NOMO-1 (cell line): ENCODE results near the gene ZNF296.
"Not testable (repeated sequence)": the region's sequence is repeated elsewhere in the genome, so short reads cannot be mapped to it uniquely, and the experiment has no call there.

Experiments
- DNase-seq, 2 experiments: peaks; one replicate each; lab custom pipeline; 2025; ENCODE audit not compliant: unreplicated experiment in 2 of 2; lab: John Stamatoyannopoulos, UW

Gene ZNF296

DNA sequence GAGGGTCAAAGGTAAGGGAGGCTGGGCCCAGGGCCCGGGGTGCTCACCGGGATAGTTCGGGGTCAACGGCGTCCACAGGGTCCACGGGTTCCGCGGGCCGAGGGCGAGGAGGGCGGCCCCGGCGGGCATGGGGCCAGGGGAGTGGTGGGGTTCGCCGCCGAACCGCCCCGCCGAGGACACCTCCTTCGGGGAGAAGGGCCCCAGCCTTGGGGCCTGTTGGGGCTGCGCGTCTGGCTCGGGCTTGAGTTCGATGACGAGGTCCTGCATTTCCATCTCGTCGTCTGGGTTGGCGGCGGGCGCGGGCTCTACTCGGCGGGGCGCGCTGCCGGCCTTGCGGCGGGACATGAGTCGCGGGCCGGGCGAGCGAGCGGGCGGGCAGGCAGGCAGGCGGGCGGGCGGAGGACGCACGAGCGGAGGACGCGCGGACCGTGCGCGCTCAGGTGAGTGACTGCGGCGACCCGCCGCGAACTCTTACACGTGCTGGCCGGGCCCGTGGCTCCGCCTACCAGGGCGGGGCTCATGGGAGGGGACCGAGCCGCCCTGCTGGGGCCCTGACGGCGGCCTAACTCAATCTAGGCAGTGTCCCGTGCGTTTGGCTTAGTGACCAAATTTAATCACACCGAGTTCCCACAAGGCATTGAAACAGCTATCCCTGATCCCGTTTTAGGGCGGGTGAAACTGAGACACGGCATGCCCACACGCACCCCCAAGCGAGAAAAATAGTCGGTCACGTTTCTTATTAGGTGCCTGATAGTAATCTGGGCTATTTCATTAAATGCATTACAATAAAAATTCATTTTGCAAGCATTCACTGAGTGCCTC, at the start of gene ZNF296:
Gene ZNF296, minus strand, starts transcription at position 450 of the 822 bp plus-strand sequence. Its CDS starts 105 bp downstream, at position 345.
- peak; percentile 76 to 80 for DNase-seq

DNA sequence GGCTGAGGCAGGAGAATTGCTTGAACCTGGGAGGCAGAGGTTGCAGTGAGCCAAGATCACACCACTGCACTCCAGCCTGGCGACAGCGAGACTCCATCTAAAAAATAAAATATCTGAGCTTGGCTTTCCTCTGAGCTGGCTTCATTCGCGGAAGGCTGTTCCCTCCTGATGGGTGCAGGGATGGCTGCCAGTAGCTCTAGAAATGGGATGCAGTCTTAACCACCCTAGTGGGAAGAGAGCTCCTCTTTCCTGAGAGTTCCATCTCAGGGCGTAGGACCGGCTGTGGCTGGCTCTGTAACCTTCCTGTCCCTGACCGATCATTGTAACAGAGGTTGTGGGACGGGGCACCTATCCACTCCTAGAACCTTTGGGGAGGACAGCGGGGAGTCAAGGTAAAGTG, 49.1 kb upstream of the ZNF296 start:
- no peak for DNase-seq

DNA sequence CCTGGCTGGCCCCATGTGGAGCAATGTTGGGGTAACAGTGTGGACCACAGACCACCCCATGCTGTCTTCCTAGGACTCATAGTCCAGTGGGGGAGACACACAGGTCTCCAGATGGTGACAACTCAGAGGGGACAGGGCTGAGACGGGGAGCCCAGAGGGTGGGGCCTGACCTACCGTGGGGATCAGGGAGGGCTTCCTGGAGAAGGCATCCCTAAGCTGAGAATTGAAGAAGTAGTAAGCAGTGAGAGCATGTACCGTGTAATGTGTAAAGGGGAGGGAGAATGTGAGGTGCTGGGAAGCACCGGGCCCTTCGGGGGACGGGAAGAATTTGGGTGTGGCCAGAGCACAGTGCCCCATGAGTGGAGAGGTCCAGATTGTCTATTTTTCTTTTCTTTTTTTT, 47.7 kb upstream of the ZNF296 start:
- no peak for DNase-seq

DNA sequence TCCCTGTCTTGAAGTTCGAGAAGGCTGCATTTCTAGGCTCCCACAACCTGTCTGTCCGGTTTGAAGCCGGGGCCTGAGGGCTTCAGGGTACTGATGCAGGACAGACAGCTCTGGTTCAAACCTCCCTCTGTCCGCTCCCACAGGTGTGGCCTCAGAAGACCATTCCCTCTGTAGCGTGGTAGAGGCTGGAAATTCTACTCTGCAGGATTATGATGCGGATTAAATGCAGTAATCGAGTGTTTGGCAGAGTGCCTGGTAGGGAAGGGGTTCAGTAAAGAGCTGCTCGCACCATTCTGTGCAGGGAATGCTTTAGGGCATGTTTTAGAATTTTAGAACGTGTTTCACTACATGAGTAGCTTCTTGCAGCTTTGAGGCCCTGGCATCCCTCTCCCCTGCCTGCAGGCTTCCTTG, 47.2 kb upstream of the ZNF296 start:
- DNase-seq, result no peak

DNA sequence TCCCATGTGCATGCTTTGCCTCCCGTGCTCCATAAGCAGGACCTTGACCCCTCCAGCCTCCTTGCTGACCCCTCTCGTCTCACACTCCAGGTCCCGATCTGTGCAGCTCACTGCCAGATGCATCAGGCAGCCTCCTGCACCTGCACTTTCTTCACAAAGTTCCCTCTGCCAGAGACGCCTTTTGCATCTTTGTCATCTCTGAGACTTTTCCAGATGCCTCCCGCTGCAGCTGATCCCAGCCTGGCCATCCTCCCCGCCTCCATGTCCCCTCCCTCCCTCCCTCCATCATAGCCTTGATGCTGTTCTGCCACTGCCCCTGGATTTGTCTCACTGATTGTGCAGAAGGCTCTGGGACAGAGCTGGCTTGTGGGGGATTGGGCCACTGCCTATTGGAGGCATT, 46.6 kb upstream of the ZNF296 start:
- DNase-seq, result no peak

DNA sequence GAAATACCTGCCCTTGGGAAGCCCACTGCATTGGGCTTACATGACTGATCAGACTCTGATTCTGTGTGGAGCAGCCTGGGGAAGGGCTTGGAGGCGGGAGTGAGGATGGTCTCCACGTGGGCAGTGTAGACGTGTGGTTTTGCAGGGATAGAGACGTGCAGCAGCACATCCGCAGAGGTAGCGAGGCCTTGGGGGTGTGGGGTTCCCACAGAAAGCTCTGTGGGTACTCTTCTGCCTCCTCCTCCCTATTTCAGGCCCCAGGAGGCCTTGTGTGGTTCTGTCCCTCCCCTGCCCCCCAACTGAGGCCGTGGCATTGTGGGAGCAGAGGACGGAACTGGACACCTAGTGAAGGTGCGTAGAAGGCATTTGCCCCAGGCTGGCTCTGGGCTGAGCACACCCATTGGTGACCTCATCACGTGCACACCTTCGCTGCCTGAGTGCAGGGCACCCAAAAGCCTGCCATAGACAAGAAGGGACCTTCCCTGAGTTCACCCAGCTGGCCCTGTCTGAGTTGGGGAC, 45.6 kb upstream of the ZNF296 start:
- DNase-seq, result no peak

DNA sequence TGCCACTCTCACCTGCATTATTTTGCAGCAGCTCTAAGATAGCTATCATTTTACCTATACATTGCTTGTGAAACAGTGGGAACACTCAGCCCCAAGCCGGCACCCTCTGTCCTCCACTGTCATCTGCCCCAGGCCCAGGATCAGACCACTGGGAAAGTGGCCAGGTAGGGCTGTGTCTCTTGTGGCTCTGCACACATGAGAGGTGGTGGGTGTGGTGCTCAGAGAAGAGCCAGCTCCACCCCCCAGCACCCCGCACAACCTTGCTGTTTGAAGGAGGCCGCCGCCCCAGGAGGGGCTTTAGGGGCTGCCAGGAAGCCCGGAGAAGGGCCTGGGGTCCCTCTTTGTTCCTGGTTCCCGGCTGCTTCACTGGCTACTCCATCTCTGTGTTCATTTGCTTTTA, 43.3 kb upstream of the ZNF296 start:
- DNase-seq, result no peak

DNA sequence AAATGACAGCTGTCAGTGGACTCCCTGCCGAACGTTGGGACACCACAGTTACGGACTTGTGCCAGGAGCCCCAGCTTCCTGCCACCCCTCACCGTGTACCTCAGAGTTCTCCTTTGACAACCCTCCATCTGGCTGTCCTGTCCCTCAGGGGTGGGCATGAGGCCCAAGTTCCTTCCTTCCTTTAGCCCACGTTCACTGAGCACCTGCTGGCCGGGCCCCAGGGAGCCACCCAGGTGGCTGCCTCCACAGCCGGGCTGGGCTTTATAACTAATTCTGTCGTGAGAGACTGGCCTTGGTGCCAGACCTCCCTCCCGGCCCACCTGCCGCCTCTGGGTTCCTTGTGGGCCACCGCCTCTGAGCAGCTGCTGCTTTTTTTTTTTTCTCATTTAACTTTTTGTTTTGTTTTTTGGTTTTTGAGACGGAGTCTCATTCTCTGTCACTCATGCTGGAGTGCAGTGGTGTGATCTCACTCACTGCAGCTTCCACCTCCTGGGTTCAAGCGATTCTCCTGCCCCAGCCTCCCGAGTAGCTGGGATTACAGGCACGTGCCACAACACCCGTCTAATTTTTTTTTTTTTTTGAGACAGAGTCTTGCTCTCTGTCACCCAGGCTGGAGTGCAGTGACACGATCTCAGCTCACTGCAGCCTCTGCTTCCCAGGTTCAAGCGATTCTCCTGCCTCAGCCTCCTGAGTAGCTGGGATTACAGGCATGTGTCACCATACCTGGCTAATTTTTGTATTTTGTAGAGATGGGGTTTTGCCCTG, 42.5 kb upstream of the ZNF296 start:
- DNase-seq, result not testable (repeated sequence)

DNA sequence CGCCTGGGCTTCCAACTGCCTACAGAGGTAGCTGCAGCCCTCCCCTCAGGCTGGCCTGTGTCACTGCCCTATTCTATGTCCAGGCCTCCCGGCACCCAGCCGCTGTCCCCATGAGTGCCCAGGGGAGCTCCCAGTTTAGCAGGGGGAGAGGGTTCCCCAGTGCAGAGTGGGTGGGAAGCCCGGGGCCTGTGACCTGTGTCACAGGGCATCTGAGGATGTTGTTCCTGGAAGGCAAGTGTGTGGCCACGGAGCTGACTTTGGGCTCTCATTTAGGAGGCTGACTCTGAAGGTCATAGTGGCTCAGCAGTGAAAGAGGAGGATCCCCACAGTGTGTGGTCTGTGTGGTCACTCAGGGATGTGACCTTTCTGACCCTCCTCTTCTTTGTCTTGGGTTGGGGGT, 41.8 kb upstream of the ZNF296 start:
- DNase-seq, result no peak

DNA sequence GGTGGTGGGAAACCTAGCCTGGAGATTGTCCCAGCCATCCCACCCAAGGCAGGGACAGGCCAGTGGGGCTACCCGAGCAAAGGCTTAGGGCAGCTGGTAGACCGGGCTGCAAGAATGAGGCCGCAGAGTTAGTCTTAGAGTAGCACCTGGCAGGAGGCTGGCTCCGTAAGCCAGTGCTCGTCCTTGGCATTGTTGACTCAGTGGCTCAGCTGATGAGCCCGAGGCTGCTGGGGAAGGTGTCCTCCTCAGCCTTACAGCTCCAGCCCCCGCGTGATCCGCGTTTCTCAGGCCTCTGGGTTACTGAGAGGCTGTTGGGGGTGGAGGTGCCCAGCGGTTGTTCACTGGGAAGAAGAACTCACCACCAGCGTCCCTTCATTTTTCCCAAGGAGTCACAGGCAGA, 41.4 kb upstream of the ZNF296 start:
- DNase-seq, result no peak

DNA sequence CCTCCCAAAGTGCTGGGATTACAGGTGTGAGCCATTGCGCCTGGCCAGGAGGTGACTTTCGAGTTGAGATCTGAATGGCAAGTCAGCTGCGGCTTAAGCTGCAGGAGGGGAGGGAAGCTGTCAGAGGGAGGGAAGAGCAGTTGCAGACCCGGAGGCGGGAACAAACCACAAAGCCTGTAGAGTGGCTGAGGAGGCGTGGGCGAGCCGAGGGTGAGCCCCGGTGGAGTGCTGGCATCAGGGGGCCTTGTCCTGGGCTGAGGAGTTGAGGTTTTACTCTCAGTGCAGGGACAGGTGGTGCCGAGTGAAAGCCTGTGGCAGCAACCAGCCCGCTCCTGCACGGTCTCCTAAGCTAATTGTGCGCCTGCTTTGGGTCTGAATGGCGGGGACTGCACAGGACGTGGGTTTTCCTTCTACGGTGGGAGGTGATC, 40.9 kb upstream of the ZNF296 start:
- no peak for DNase-seq

DNA sequence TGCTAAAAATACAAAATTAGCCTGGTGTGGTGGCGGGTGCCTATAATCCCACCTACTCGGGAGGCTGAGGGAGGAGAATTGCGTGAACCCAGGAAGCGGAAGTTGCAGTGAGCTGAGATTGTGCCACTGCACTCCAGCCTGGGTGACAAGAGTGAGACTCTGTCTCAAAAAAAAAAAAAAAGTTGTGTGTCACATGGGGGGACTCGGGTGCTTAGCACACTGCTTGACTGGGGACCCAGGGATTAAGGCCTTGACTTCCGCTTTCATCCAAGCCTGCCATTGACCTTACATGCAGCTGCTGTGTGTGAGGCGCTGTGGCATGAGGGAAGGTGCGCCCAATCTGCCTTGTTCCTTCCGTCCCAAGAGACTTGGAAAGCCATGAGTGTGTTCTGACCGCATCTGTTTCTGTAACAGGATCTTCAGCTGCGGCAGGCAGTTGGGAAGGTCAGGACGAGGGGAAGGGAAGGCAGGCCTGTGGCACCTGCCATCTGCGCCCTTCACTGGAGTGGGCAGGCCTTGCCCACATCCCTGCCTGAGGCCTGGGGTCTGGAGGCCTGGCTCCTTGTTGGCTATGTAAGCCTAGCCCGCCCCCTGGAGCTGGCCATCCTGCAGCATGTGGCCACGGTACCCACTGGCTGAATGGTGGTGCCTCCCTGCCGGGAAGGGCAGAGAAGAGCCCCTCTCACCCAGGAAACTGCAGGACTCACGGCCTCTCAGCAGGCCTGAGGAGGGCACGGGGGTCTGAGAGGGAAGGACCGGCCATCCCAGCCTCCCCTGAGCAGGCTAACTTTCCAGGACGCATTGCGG, 39.7 kb upstream of the ZNF296 start:
- DNase-seq, result no peak

DNA sequence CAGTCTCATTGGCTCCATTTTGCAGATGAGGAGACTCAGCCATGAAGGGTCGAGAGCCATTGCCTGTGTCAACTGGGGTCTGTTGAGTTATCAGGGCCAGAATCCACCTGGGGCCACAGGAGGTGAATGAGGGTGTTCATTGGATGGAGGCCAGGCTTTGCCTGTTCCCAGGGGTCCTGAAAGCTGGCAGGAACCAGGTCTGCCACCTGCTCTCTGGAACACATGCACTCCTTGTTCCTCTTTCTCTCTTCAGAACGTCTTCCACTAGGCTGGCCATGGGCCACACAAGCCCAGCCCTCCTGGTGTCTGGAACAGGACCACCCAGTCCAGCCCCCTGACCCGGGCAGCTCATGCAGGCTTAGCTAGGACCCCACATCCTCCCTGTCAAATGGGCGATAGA, 37.8 kb upstream of the ZNF296 start:
- no peak for DNase-seq

DNA sequence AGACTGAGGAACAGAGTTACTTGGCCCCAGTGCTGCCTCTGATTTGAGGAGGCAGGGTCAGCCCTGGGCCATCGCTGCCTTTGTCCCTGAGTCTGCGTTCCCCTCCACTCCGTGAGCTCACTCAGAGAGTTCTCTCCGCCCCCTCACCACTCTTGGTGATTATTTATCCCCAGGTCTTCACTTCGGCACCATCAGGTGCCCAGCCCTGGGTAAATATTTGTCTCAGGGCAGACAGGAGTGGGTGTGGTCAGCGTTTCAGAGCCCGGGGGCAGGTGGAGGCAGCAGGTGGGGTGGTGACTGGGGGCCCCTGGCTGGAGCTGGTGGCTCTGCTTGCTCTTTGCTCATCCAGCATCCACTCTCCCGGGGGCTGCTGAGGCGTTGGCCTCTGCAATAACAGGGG, 37.4 kb upstream of the ZNF296 start:
- no peak for DNase-seq

DNA sequence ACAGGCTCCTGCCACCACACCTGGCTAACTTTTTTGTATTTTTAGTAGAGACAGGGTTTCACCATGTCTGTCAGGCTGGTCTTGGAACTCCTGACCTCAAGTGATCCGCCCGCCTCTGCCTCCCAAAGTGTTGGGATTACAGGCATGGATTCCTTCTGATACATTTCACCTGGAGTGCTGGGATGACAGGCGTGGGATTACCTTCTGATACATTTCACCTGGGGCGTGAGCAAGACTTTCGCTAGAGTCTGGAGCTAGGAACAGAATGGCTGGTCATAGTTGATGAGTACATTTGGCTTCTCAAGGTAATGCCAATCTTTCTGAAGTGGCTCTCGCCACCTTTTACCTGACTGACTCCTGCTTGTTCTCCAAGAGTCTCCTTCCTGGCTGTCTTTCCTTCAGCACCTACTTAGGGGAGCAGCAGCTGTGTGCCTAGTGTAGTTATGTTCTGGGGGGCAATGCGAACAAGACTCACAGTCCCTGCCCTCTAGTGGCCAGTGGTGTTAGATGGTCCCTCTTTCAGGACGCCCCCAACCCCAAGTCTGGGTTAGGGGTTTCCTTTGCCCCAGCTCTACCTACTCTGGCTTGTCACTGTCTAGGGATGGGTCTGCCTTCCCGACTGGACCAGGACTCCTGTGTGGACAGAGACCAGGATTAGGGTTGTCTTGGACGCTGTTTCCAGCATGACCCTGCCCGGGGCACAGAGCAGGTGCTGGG, 36.0 kb upstream of the ZNF296 start:
- DNase-seq, result no peak

DNA sequence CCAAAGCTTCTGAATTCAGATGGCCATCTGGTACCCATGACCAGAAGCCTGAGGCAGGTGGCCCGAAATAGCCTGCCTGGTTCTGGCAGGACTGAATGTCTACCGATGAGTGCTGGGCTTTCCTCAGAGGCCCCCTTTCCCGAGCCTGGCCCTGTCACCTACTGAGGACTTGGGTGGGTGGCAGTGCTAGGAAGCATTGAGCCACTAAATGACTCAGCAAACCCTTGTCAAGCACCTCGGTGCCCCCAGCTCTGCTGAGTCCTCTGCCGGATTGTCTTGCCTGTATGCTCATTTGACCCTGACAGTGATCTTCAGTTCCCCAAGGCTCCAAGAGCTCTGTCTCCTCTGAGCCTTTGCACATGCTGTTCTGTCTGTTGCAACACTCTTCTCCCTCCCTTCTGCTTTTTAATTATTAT, 34.6 kb upstream of the ZNF296 start:
- DNase-seq, result no peak

DNA sequence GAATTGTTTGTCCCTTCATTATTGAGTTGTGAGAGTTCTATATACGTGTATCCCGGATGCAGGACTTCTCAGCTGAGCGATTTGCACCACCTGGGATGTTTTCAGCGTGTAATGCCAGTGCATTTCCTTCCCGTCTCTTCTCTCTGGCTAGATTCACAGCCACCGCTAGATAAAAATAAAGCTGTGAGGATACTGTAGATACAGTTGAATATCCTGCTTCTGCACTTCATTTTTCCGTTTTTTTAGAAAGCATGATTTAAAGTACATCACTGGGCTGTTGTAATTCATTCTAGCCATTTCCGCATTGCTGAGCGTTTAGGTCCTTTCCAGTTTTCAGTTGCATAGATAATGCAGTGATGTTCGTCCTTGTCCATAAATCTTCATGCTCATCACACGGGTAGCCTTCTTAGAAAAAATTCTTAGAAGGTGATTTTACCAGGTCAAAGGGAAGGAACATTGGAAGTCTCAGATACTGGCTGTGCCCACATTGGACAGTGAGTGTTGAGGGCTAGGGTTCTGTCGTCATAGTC, 31.4 kb upstream of the ZNF296 start:
- no peak for DNase-seq

DNA sequence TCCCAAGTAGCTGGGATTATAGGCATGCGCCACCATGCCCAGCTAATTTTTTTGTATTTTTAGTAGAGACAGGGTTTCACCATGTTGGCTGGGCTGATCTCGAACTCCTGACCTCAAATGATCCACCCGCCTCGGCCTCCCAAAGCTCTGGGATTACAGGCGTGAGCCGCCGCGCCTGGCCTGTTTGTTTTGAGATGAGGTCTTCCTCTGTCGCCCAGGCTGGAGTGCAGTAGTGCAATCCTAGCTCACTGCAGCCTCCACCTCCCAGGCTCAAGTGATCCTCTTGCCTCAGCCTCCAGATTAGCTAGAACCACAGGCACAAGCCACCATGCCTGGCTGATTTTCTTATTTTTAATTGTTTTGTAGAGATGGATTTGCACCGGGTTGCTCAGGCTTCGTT, 30.1 kb upstream of the ZNF296 start:
- not testable (repeated sequence) for DNase-seq

DNA sequence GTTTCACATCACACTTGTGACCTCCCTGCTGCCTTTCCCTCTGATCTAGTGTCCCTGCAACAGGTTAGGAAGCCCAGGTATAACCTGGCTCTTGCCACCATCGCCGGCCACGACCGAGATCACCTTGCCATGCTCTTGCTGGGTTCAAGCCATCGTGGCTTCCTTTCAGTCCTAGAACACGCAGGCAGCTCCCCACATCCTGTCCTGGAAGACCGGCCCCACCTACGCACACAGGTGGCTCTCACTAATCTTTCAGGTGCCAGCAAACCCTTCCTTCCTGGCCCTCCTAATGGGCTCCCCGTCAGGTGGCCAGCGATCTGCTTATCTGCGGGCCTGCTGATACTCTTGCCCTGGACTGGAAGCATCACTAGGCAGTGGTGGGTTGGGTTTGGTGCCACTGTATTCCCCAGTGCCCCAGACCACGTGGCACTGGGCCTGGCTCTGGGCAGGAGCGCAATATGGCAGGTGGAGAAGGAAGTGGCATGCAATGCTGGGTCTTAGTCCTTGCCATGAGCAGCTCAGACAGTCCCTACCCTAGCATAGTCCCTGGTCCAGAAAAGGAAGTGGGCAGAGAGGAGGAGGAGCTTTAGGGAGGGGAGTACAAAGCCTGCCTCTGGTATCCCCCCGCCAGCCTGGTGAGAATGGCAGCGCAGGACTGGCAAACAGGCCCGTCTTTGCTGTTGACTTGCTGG, 28.5 kb upstream of the ZNF296 start:
- no peak for DNase-seq
